Mesendoderm (in vitro differentiated cells): ENCODE results near the gene OPTN.
"Not testable (repeated sequence)": the region's sequence is repeated elsewhere in the genome, so short reads cannot be mapped to it uniquely, and the experiment has no call there.

ENCODE experiments used
- DNase-seq: peaks from one replicate; pipeline ENCODE4 v3.0.0; 2013
- H2AK5ac ChIP-seq: 2 replicates; pipeline ENCODE4 v1.6.1; 2013; ENCODE audit warnings: low read length, inconsistent platforms
- H2BK120ac ChIP-seq: 2 replicates; pipeline ENCODE4 v1.6.1; 2013; ENCODE audit warnings: low read depth, mild to moderate bottlenecking, low read length, moderate library complexity, mixed read lengths
- H2BK15ac ChIP-seq: replicated peaks from 2 replicates; pipeline ENCODE4 v1.6.1; 2013; ENCODE audit warnings: low read depth, mild to moderate bottlenecking, moderate library complexity
- H2BK5ac ChIP-seq: 2 replicates; pipeline ENCODE4 v1.6.1; 2013; ENCODE audit warnings: low read length, inconsistent platforms
- H3K18ac ChIP-seq: 2 replicates; pipeline ENCODE4 v1.6.1; 2013; ENCODE audit warnings: mild to moderate bottlenecking, low read length, mixed read lengths
- H3K23ac ChIP-seq: one replicate; pipeline ENCODE4 v1.6.1; 2013; ENCODE audit warnings: low read length
- H3K27ac ChIP-seq: 2 replicates; pipeline ENCODE4 v1.5.1; 2013; ENCODE audit warnings: low read depth, mild to moderate bottlenecking, inconsistent platforms, low read length, moderate library complexity
- H3K27me3 ChIP-seq: 2 replicates; pipeline ENCODE4 v1.6.1; 2013; ENCODE audit warnings: low read length, control low read depth, mild to moderate bottlenecking, inconsistent platforms; ENCODE audit not compliant: insufficient read depth, poor library complexity
- H3K36me3 ChIP-seq: 2 replicates; pipeline ENCODE4 v1.6.1; 2013; ENCODE audit warnings: low read length, inconsistent platforms; ENCODE audit not compliant: control insufficient read depth, insufficient read depth
- H3K4ac ChIP-seq: one replicate; pipeline ENCODE4 v1.6.1; 2013; ENCODE audit warnings: low read depth, mild to moderate bottlenecking, low read length, moderate library complexity
- H3K4me1 ChIP-seq: 2 replicates; pipeline ENCODE4 v1.6.1; 2013; ENCODE audit warnings: low read depth, low read length, inconsistent platforms; ENCODE audit not compliant: control insufficient read depth
- H3K4me2 ChIP-seq: 2 replicates; pipeline ENCODE4 v1.6.1; 2013; ENCODE audit warnings: low read length
- H3K4me3 ChIP-seq: 2 replicates; pipeline ENCODE4 v1.5.1; 2013; ENCODE audit warnings: mild to moderate bottlenecking, low read length
- H3K56ac ChIP-seq: one replicate; pipeline ENCODE4 v1.6.1; 2013; ENCODE audit warnings: low read length
- H3K79me1 ChIP-seq: 2 replicates; pipeline ENCODE4 v1.6.1; 2013; ENCODE audit warnings: low read length, inconsistent platforms
- H3K79me2 ChIP-seq: 2 replicates; pipeline ENCODE4 v1.6.1; 2013; ENCODE audit warnings: mild to moderate bottlenecking, low read length; ENCODE audit not compliant: control insufficient read depth, insufficient read depth
- H3K9ac ChIP-seq: 2 replicates; pipeline ENCODE4 v1.6.1; 2013; ENCODE audit warnings: low read length, inconsistent platforms
- H4K5ac ChIP-seq: one replicate; pipeline ENCODE4 v1.6.1; 2013; ENCODE audit warnings: low read length
- H4K8ac ChIP-seq: one replicate; pipeline ENCODE4 v1.6.1; 2013; ENCODE audit warnings: low read depth, mild to moderate bottlenecking, control low read depth, low read length, moderate library complexity
- WGBS: extraction: QIAGEN DNeasy Blood & Tissue Kit; methylation state at CpG from one replicate; pipeline ENCODE4 v1.1.7; 2013; ENCODE audit warnings: low lambda C conversion rate, missing lambda C conversion rate; ENCODE audit not compliant: insufficient coverage; ENCODE audit errors: extremely low coverage; 5-methylcytosine and 5-hydroxymethylcytosine counted together

OPTN gene

DNA sequence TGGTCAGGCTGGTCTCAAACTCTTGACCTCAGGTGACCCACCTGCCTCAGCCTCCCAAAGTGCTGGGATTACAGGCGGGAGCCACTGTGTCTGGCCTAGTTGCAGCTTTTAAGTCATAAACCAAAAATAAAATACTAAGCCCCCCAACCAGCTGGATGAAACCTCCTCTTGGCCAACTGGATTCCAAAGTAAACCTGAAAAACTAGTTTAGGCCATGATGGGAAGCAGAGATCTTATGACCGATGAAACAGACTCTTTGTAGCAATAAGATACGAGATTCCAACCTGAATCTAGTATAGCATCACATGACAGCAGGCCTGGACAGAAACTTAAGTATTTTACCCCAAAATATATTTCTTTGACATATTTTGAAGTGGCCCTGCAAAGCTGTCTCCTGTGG is 52.3 kb downstream of the OPTN start:
- H3K27ac ChIP-seq, result no peak overlapping the region
- WGBS, result no CpG with 5 or more reads among the region's 3 CpGs
- no peak overlapping the region for H3K9ac ChIP-seq

DNA sequence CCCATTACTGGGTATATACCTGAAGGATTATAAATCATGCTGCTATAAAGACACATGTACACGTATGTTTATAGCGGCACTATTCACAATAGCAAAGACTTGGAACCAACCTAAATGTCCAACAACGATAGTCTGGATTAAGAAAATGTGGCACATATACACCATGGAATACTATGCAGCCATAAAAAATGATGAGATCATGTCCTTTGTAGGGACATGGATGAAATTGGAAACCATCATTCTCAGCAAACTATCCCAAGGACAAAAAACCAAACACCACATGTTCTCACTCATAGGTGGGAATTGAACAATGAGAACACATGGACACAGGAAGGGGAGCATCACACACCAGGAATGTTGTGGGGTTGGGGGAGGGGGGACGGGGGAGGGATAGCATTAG is 55.9 kb downstream of the OPTN start:
- H3K27ac ChIP-seq, H4K8ac ChIP-seq, H2BK120ac ChIP-seq, DNase-seq, H3K36me3 ChIP-seq, H3K9ac ChIP-seq, H3K79me1 ChIP-seq, H2BK5ac ChIP-seq, H3K4me3 ChIP-seq, H3K23ac ChIP-seq, H3K27me3 ChIP-seq, H2AK5ac ChIP-seq, H3K56ac ChIP-seq, H4K5ac ChIP-seq, H3K18ac ChIP-seq, H3K4me2 ChIP-seq, H2BK15ac ChIP-seq, H3K4me1 ChIP-seq, H3K4ac ChIP-seq, H3K79me2 ChIP-seq: not testable (repeated sequence)
- WGBS, result no CpG with 5 or more reads among the region's 4 CpGs

More for the DNA sequence above, 52.3 kb downstream of the OPTN start:
- Histone ChIP-seq H2BK15ac (no peak overlapping the region), H3K4me3 (no peak overlapping the region), H2BK120ac (no peak overlapping the region), H3K27me3 (no peaks in the 10 kb centered on the region), H3K36me3 (no peaks in the 10 kb centered on the region), H3K18ac (no peak overlapping the region), H2BK5ac (no peak overlapping the region), H3K4me1 (no peaks in the 10 kb centered on the region), H4K8ac (no peak overlapping the region), H3K79me2 (no peaks in the 10 kb centered on the region), H3K4ac (no peak overlapping the region), H3K56ac (no peak overlapping the region), H4K5ac (no peak overlapping the region), H3K79me1 (no peaks in the 10 kb centered on the region), H2AK5ac (no peak overlapping the region), H3K4me2 (no peak overlapping the region), H3K23ac (no peak overlapping the region)
- DNase-seq, result no peak

GRCh38 chr10:13158401-13158800 is 58.4 kb downstream of the OPTN start:
- H3K4me3 ChIP-seq, result no peak overlapping the region
- no peak overlapping the region for H3K27ac ChIP-seq
- H3K9ac ChIP-seq, result no peak overlapping the region
- H4K8ac ChIP-seq, result no peak overlapping the region
- no peak overlapping the region for H2BK15ac ChIP-seq
- no peaks in the 10 kb centered on the region for H3K36me3 ChIP-seq
- H4K5ac ChIP-seq, result no peak overlapping the region
- H2BK5ac ChIP-seq, result no peak overlapping the region
- peaks cover 15% of the 10 kb centered on the region for H3K79me2 ChIP-seq
- peaks cover 4% of the 10 kb centered on the region for H3K4me1 ChIP-seq
- H3K18ac ChIP-seq, result no peak overlapping the region
- no peak overlapping the region for H3K23ac ChIP-seq
- no peak overlapping the region for H3K56ac ChIP-seq
- H2BK120ac ChIP-seq, result no peak overlapping the region
- peaks cover 9% of the 10 kb centered on the region for H3K79me1 ChIP-seq
- H2AK5ac ChIP-seq, result no peak overlapping the region
- H3K4ac ChIP-seq, result no peak overlapping the region
- no peak overlapping the region for H3K4me2 ChIP-seq
- no CpG with 5 or more reads among the region's 32 CpGs for WGBS
- H3K27me3 ChIP-seq, result no peaks in the 10 kb centered on the region
- no peak for DNase-seq

DNA sequence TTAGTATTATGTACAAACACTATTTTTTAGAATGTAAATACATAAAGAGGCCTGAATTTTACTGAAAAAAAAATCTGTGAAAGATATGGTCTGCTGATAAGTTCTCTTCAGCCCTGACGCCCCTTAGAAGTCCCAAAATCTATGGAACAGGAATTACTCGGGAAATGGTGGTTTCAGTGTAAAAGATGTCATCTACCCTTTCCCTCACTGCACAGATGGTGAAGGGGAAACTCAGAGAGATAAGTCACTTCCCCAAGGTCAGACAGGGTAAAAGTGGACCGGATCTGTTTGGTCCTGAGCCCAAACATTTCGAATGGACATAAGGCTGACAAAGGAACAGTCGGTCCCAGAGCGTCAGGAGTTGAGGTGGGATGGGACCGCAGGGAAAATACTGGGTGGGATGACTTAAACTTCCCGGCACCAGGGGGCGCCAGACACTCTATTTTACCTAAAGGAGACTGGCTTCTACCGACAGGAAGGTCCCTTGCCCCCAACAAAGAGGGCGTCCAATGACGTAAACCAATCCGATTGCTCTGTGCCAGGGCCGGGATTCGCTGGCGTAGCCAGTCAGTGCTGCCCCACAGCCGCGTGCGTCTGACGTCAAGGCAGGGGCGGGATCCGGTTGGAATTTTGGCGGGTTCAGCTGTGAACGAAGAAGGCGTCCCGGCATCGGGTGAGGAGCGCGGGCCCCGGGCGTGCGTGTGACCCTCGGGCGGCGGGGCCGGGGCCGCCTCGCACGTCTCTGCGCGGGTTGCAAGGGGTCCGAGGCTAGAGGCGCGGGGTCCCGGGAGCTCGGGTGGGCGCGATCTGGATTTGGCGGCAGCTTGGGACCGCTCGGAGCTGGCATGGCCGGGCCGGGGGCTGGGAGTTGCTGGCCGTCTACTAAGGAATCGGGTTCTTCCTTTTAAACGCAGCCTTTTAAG is 61.2 kb downstream of the OPTN start, which contains the start of gene MCM10:
Gene MCM10 (plus strand): TSS at position 625 of the 923 bp plus-strand sequence. CDS start 2,645 bp downstream, outside the sequence.
- H3K27ac ChIP-seq, result no peak within 1 kb of the TSS
- peaks cover 17% of the 10 kb centered on the region for H3K79me1 ChIP-seq
- H3K23ac ChIP-seq, result peak within 1 kb of the TSS; percentile 73
- peak within 1 kb of the TSS; percentile 76 for H3K4me2 ChIP-seq
- H3K4me1 ChIP-seq, result peaks cover 4% of the 10 kb centered on the region
- peak; percentile 100 for DNase-seq
- no peak within 1 kb of the TSS for H3K4ac ChIP-seq
- peak within 1 kb of the TSS; percentile 72 for H4K5ac ChIP-seq
- H3K9ac ChIP-seq, result peak within 1 kb of the TSS; percentile 80
- H3K36me3 ChIP-seq, result peaks cover 2% of the 10 kb centered on the region
- no peak within 1 kb of the TSS for H4K8ac ChIP-seq
- H3K18ac ChIP-seq, result peak within 1 kb of the TSS; percentile 13
- peaks cover 21% of the 10 kb centered on the region for H3K79me2 ChIP-seq
- no peaks in the 10 kb centered on the region for H3K27me3 ChIP-seq
- peak within 1 kb of the TSS; percentile 65 for H2BK120ac ChIP-seq
- no peak within 1 kb of the TSS for H2BK15ac ChIP-seq
- H3K4me3 ChIP-seq, result peak within 1 kb of the TSS; percentile 67
- no CpG with 5 or more reads among the region's 56 CpGs for WGBS
- H2AK5ac ChIP-seq, result no peak within 1 kb of the TSS
- H2BK5ac ChIP-seq, result no peak within 1 kb of the TSS
- H3K56ac ChIP-seq, result peak within 1 kb of the TSS; percentile 86

- H3K27me3 ChIP-seq, result no peaks in the 10 kb centered on the region
- WGBS, result no CpG with 5 or more reads among the region's 18 CpGs
- no peak overlapping the region for H3K27ac ChIP-seq
These were observed 61.9 kb downstream of the OPTN start for GRCh38 chr10:13161857-13162271.

More at GRCh38 chr10:13161857-13162271, 61.9 kb downstream of the OPTN start:
- peaks cover 2% of the 10 kb centered on the region for H3K36me3 ChIP-seq
- peak overlapping the region; percentile 80 for H3K9ac ChIP-seq
- H2BK120ac ChIP-seq, result no peak overlapping the region
- DNase-seq, result peak; percentile 34
- H3K4me1 ChIP-seq, result peaks cover 4% of the 10 kb centered on the region
- no peak overlapping the region for H3K4ac ChIP-seq
- H2BK15ac ChIP-seq, result no peak overlapping the region
- peak overlapping the region; percentile 13 for H3K18ac ChIP-seq
- H3K79me1 ChIP-seq, result peaks cover 17% of the 10 kb centered on the region
- H3K79me2 ChIP-seq, result peaks cover 21% of the 10 kb centered on the region
- H3K4me2 ChIP-seq, result peak overlapping the region; percentile 76
- H2BK5ac ChIP-seq, result no peak overlapping the region
- H3K23ac ChIP-seq, result peak overlapping the region; percentile 73
- no peak overlapping the region for H4K8ac ChIP-seq
- H2AK5ac ChIP-seq, result no peak overlapping the region
- H3K4me3 ChIP-seq, result peak overlapping the region; percentile 67
- H4K5ac ChIP-seq, result no peak overlapping the region
- H3K56ac ChIP-seq, result peak overlapping the region; percentile 86
